CD4-positive, alpha-beta T cell treated with Interleukin-4 for 1 hour (primary cell): ENCODE results near the gene MUC5AC.

Experiments
- DNase-seq, 2 donors: peaks; one replicate each; pipeline ENCODE4 v3.0.0-alpha.2; 2020 to 2022

MUC5AC gene

DNA sequence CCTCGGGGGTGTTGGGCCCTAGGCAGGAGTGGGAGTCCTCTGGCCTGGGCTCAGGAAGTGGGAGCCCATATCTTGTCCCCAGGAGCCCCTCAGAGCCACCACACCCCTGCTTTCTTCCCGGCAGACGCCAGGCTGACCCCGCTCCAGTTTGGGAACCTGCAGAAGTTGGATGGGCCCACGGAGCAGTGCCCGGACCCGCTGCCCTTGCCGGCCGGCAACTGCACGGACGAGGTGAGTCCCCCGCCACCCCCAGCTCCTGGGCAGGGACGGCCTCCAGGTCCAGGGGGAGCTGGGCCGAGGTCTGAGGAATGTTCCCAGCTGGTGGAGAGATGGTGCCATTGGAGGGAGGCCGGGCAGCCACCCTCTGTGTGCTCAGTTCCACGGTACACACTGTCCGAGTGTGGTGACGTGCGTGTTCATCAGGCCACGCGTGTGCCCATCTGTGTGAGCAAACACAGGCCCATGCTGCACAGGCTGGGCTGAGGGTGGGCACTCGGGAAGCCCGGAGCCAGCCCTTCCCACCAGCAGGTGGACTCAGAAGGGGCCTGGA lies 69.9 kb downstream of the MUC5AC start:
- DNase-seq: no peak

DNA sequence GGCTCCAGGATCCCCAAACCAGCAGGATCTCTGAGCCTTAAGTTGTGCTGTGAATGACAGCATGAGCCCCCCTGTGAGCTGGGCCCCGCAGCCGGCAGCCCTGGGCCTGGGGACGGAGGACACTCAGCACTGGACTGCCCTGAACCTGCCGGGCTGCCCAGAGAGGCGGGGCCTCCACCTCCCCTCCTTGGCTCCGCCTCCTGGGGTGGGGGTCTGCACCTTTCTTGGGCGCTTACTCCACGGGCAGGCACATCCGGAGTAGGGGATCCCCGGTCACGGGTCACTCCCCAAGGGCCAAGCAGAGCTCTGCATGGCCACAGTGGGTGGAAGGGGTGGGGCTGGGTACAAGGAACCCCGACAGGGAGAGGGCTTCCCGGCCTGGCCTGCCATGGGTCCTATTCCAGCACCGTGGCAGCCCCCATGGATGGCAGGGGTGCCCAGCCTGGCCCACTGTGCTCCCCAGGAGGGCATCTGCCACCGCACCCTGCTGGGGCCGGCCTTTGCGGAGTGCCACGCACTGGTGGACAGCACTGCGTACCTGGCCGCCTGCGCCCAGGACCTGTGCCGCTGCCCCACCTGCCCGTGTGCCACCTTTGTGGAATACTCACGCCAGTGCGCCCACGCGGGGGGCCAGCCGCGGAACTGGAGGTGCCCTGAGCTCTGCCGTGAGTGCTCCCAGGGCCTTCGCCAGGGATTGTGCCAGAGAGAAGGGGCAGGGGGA lies 70.5 kb downstream of the MUC5AC start:
- no peak for DNase-seq

DNA sequence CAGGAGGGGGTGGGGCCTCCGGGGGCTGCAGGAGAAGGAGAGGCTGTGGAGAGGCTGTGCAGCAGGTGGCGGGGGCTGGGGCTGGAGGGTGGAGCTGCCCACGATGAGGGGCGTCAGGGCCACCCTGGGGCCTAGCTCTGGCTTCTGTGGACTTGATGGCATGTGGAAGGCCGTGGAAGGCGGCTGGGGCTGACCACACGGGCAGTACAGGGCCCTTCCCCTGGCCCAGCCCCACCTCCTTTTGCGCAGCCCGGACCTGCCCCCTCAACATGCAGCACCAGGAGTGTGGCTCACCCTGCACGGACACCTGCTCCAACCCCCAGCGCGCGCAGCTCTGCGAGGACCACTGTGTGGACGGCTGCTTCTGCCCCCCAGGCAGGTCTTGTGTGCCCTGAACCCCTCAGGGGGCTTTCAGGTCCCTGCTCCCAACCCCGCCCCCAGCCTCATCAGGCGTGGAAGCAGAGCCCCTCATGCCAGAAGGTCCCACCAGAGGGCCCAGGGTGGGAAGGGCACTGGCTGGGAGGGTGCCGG lies 71.2 kb downstream of the MUC5AC start:
- no peak for DNase-seq

DNA sequence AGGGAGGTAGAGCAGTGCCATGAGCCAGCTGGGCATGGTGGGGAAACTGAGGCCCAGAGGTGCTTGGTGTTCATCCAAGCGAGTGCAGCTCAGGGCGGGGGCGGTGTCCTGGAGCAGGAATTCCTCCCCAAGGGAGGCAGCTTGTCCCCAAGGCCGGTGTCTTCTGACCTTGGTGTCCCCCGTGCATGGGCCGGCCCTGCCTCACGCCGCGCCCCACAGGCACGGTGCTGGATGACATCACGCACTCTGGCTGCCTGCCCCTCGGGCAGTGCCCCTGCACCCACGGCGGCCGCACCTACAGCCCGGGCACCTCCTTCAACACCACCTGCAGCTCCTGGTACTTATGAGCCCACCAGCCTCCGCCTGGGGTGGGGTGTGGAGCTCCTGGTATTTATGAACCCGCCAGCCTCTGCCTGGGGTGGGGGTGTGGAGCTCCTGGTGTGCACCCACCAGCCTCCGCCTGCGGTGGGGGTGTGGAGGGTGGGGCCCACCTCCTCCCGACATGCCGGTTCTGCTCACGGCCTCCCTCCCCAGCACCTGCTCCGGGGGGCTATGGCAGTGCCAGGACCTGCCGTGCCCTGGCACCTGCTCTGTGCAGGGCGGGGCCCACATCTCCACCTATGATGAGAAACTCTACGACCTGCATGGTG lies 71.8 kb downstream of the MUC5AC start:
- no peak for DNase-seq

DNA sequence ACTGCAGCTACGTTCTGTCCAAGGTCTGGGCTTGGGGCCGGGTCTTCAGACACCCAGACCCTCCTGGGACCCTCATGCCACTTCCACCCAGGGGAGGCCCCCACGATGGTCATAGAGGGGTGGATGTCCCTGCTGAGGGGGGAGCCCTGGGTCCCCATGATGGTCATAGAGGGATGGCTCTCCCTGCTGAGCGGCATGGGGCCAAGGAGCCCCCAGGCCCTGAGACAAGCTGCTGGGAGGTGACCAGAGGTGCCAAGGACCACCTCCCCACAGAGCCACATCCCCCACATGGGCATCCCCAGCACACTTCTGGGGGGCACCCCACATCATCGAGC lies 72.3 kb downstream of the MUC5AC start:
- DNase-seq: no peak

DNA sequence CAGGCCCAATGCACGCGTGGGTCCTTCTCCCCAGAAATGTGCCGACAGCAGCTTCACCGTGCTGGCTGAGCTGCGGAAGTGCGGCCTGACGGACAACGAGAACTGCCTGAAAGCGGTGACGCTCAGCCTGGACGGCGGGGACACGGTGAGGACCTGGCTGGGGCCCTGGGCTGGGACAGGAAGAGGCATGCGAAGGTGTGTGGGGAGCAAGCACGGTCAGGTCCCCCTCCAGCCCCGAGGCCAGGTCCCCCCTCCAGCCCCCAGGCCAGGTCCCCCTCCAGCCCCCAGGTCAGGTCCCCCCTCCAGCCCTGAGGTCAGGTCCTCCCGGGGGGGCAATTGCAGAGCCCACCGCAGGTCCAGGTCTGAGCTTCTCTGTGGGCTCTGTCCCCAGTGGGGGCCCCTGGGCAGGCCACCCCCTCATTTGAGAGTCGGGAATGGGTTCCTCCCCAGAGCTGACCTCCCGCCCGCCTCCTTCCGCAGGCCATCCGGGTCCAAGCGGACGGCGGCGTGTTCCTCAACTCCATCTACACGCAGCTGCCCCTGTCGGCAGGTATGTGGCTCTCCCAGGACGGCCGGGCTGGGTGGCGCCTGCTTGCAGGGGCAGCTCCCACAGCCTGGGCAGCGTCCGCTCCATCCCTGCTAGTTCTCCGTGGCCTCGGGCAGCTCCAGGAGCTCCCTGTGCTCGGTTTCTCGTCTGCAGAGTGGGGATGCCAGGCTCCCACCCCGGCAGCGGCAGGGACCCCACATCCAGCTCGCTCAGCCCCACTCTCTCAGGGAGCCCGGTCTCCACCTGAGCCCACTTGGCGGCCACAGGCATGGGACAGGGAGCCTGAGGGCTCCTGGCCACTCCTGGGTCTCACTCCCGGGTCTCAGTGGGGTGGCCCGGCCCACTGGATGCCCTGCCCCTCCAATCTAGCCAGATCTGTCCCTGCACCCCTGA lies 73.0 kb downstream of the MUC5AC start:
- DNase-seq: no peak

DNA sequence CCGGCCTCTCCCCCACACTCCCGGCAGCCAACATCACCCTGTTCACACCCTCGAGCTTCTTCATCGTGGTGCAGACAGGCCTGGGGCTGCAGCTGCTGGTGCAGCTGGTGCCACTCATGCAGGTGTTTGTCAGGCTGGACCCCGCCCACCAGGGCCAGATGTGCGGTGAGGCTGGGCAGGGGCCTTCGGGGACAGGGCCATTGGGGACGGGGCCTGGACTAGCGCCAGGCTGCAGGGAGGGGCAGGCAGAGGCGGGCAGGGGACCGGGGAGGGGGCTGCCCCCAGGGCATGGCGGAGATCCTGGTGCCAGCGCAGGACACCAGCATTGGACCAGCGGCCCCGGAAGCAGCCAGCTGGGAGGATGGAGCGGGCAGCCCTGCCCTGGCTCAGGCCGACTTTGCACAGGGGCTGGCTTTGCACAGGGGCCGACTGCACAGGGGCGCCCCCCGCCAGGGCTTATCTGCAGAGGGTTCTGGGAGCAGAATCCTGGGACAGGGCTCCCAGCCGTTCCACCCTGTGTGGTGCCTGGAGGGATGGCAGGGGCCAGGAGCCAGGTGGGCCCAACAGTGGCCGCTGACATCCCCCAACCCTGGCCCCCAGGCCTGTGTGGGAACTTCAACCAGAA lies 73.8 kb downstream of the MUC5AC start:
- DNase-seq: no peak

DNA sequence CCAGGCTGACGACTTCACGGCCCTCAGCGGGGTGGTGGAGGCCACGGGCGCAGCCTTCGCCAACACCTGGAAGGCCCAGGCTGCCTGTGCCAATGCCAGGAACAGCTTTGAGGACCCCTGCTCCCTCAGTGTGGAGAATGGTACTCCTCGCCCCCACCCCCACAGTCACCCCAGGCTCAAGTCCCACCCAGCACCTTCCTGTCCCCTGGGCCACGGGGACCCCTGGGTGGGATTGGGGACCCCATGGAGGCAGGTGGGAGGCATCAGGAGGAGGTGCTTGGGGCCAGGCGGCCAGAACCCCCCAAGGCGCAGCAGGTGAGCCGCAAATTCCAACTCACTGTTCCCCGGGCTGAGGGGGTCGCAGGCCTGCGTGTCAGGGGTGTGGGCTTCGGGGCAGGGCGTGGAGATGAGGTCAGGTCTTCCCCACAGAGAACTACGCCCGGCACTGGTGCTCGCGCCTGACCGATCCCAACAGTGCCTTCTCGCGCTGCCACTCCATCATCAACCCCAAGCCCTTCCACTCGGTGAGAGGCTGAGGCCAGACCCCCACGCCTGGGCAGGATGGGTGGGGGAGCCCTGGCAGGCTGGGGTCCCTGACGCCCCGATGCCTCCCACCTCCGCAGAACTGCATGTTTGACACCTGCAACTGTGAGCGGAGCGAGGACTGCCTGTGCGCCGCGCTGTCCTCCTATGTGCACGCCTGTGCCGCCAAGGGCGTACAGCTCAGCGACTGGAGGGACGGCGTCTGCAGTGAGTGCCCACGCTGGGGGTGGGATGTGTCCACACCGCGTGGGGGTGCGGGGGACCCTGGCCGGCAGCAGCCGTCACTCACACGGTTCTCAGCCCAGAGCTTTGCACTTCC lies 74.5 kb downstream of the MUC5AC start:
- DNase-seq: no peak

DNA sequence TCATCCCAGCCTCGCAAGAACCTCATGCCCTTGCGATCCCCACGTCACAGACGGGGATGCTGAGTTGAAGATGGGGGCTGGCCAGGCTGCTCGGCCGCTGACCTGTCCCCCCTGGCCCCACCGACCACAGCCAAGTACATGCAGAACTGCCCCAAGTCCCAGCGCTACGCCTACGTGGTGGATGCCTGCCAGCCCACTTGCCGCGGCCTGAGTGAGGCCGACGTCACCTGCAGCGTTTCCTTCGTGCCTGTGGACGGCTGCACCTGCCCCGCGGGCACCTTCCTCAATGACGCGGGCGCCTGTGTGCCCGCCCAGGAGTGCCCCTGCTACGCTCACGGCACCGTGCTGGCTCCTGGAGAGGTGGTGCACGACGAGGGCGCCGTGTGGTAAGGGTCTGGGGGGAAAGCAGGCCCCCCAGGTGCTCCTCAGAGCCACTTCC lies 75.1 kb downstream of the MUC5AC start:
- no peak for DNase-seq

DNA sequence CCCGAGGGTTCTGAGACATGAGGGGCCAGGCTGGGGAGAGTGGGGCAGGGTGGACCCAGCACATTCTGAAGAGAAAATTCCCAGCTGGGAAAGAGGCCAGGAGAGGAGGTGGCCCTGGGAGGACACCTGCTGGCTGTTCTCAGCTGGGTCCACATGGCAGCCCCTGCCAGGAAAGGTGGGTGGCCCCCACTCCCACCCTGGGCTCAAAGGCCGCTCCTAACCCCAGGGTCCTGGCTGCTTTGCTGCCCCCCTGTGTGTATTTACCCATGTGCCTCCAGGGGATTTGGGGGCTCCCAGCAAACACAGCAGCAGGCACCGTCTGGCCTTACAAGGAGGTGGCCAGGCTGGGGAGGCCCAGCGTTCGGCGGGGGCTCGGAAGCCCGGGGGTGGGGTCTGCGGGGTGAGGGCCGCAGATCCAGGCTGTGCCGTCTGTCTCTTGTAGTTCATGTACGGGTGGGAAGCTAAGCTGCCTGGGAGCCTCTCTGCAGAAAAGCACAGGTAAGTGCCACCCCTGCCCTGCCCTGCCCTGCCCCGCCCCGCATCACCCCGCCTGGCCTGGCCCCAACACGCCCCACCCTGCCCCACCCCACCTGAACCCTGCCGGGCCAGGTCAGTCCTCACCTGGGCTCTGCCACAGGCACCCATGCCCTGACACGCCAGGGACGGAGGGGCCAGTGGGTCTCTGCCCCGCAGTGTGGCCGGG lies 75.7 kb downstream of the MUC5AC start:
- no peak for DNase-seq

DNA sequence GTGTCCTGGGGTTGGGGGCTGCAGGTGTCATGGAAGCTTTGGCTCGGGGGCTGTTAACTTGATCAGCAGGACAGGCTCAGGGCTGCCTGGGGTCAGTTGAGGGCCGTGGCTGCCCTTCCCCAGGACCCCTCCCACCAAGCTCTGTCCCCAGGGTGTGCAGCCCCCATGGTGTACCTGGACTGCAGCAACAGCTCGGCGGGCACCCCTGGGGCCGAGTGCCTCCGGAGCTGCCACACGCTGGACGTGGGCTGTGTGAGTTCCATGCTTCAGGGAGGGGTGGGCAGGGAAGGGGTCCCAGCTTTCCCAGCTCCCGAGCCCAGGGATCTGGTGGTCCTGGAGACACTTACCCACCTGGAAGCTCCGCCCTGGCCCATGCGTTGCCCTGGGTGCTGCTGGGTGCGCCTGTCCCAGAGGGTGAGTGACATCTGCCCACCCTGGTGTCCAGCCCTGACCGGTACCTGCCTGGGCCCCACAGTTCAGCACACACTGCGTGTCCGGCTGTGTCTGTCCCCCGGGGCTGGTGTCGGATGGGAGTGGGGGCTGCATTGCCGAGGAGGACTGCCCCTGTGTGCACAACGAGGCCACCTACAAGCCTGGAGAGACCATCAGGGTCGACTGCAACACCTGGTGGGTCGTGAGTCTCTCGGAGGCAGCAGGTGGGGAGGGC lies 76.4 kb downstream of the MUC5AC start:
- no peak for DNase-seq

DNA sequence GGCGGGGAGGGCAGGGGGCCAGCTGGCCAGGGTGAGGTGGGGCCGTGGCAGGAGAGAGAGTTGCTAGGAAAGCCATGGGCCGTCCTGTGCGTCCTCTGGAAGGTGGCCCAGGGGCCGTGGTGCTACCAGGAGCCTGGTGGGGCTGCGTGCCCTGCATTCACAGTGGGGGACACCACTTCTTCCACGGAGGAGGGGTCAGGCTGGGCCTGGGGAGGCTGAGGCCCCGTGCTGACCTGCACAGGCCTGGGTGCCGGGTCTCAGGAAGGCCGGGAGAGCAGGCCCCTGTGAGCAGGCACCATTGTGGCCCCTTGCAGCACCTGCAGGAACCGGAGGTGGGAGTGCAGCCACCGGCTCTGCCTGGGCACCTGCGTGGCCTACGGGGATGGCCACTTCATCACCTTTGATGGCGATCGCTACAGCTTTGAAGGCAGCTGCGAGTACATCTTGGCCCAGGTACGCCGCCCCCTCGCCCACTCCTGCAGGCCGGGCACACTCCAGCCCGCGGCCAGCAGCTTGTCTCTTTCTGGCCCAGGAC lies 77.1 kb downstream of the MUC5AC start:
- DNase-seq: no peak

DNA sequence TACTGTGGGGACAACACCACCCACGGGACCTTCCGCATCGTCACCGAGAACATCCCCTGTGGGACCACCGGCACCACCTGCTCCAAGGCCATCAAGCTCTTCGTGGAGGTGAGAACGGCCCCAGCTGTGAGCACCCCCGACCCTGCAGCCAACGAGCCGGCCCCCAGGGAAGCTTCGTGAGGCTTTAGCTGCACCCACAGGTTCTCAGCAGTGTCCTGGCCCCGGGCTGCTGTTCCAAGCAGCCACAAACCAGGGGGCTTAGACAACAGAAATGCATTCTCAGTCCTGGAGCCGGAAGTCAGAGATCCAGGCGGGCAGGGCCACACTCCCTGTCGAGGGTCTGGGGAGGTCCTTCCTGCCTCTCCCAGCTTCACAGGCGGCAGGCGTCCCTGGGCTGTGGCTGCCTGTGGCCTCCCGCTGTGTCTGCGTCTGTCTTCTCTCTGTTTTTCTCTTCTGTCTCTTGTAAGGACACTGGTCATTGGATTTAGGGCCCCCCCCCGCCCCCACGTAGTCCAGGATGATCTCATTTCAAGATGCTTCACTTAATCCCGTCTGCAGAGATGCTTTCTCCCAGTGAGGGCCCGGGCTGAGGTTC lies 77.7 kb downstream of the MUC5AC start:
- no peak for DNase-seq

DNA sequence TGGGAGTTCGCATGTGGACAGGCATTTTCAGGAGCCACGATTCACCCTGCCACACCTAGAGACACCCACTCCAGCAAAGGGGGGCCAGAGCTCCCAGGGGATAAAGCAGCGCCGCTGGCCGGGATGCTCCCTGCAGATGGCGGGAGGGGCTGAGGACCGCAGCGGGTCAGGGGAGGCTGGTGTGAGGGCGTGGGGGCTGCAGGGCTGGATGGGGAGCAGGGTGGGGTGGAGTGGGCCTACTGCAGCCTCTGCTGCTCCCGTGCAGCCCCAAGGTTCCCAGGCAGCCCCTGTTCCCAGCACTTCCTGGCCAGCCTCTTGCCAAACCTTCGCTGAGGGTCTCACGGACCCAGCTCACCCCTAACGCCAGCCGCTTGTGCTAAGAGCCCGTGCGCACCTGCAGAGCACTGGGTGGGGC lies 78.2 kb downstream of the MUC5AC start:
- DNase-seq: no peak

DNA sequence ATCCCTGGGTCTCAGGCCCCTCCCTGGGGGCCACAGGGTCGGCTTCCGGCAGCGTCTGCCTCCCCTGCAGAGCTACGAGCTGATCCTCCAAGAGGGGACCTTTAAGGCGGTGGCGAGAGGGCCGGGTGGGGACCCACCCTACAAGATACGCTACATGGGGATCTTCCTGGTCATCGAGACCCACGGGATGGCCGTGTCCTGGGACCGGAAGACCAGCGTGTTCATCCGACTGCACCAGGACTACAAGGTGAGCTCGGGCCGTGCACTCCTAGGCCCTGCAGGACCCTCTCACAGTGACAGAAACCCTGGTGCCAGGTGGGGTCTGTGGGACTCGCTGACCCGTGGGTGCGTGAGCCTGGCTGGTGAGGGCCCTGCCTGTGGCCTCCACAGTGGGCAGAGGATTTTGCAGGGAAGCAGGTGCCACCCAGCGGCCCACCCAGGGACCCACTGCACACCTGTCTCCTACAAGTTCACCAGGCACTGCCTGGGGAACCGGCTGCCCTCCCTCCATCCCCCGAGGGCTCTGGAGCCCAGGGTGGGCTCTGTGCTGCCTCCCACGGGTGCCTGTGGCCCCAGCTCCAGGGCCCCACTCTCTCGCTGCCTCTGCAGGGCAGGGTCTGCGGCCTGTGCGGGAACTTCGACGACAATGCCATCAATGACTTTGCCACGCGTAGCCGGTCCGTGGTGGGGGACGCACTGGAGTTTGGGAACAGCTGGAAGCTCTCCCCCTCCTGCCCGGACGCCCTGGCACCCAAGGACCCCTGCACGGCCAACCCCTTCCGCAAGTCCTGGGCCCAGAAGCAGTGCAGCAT lies 78.8 kb downstream of the MUC5AC start:
- DNase-seq: no peak

DNA sequence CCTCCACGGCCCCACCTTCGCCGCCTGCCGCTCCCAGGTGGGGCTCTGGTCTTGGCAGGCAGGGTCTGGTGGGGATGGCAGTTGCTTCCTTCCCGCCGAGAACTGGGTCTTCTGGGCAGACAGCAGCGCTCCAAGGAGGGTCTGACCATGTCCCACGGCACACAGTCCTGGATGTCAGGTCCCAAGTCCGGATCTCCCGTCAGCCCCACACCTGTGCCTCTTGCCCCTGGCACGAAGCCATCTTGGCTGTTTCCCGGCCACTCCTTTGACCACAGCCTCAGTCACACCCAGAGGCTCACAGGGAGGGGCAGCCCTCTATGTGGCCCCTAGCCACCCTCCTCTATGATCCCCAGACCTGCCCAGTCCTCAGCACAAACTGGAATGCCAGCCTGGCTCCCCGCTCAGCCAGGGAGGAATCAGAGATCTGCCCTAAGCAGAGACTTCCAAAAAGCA lies 79.4 kb downstream of the MUC5AC start:
- DNase-seq: no peak

DNA sequence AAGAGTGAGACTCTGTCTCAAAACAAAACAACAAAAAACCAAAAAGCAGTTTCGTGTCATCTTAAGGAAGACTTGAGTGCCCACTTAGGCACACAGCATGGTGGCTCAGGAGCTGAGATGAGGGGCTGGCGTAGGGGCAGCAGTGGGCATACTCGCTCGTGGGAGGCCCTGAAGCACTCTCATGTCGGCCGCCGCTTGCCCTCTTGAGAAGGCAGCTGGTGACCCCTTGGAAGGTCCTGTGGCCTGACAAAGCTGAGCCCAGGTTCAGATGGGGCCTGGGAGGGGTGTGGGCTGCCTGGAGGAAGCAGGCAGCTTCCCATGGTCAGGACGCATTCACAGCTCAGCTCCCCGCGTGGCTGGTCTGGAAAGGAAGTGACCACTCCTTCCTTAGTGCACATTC lies 80.1 kb downstream of the MUC5AC start:
- DNase-seq: no peak

DNA sequence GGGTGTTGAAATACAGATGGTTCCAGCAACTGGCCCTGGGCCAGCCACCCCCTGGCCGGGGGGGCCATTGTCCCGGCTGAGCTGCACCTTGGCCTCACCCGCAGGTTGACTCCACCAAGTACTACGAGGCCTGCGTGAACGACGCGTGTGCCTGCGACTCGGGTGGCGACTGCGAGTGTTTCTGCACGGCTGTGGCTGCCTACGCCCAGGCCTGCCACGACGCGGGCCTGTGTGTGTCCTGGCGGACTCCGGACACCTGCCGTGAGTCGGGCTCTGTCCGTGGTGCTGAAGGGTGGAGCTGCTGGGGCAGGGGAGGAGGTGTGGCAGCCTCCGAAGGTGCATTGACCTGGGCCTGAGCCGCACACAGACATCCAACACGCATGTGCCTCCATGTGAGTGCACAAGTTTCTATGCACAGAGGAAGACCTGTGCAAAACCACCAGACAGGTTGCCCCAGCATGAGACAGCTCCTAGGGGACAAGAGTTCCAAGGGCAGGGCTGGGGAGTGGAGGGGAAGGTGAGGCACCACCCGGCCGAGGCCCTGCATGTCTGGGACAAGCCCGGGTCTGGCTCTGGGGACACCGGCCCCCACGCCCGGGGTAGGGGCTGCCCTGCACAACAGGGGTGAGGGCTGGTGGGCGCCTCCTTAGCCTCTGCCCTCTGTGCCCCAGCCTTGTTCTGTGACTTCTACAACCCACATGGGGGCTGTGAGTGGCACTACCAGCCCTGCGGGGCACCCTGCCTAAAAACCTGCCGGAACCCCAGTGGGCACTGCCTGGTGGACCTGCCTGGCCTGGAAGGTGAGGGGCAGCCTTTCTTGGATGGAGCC lies 81.2 kb downstream of the MUC5AC start:
- no peak for DNase-seq
